SH-SY5Y (cell line): ENCODE measurements around the gene ELOVL6.

ENCODE experiments used
- GATA2 ChIP-seq: IDR thresholded peaks from 2 replicates; pipeline ENCODE4 v1.6.1; 2011; ENCODE audit warnings: mild to moderate bottlenecking, low read depth, low read length
- GATA3 ChIP-seq: IDR thresholded peaks from 2 replicates; pipeline ENCODE4 v1.6.1; 2011; ENCODE audit warnings: low read depth, mild to moderate bottlenecking, low read length, moderate library complexity

ELOVL6 gene

GRCh38 chr4:110201502-110201901, 3.1 kb upstream of the ELOVL6 start:
- TF ChIP-seq GATA3, result no peak
- TF ChIP-seq GATA2, result no peak

- TF ChIP-seq GATA3 (no peak), GATA2 (no peak)
These were observed 2.3 kb upstream of the ELOVL6 start for GRCh38 chr4:110200689-110201088.

- TF ChIP-seq GATA2 (no peak), GATA3 (no peak)
These were observed 373 bp downstream of the ELOVL6 start for GRCh38 chr4:110198049-110198434.

- TF ChIP-seq GATA2, result no peak
- no peak for TF ChIP-seq GATA3
These were observed 829 bp downstream of the ELOVL6 start for GRCh38 chr4:110197529-110198042.

- no peak for TF ChIP-seq GATA3
- no peak for TF ChIP-seq GATA2
These were observed 1.4 kb downstream of the ELOVL6 start for GRCh38 chr4:110196871-110197528.

- no peak for TF ChIP-seq GATA3
- TF ChIP-seq GATA2, result no peak
These were observed 2.1 kb downstream of the ELOVL6 start for GRCh38 chr4:110196206-110196870.

- TF ChIP-seq GATA3 (no peak), GATA2 (no peak)
These were observed 2.7 kb downstream of the ELOVL6 start for GRCh38 chr4:110195561-110196205.

- TF ChIP-seq GATA3, result no peak
- peak; percentile 56; the same call in 1 of the 2 replicates for TF ChIP-seq GATA2
These were observed 4.3 kb downstream of the ELOVL6 start for GRCh38 chr4:110193822-110194761.

GRCh38 chr4:110190249-110190648, 8.2 kb downstream of the ELOVL6 start:
- TF ChIP-seq GATA2 (no peak), GATA3 (no peak)

- no peak for TF ChIP-seq GATA3
These were observed 10.3 kb downstream of the ELOVL6 start for GRCh38 chr4:110188113-110188512.

- peak; percentile 62 for TF ChIP-seq GATA2
- no peak for TF ChIP-seq GATA3
These were observed 13.6 kb downstream of the ELOVL6 start for GRCh38 chr4:110184791-110185155.

GRCh38 chr4:110184140-110184790, 14.2 kb downstream of the ELOVL6 start:
- TF ChIP-seq GATA3 (no peak), GATA2 (no peak)

- TF ChIP-seq GATA2, result no peak
- TF ChIP-seq GATA3, result no peak
These were observed 14.8 kb downstream of the ELOVL6 start for GRCh38 chr4:110183643-110184042.
